ENCODE results near the gene CDKL4. TPM values are rescaled to one million over a fixed set of nuclear protein-coding genes. Genes with fewer than 3 reads are reported as not detected.
A peak's percentile ranks its signal among the peaks of the same experiment; 100 is the strongest.
"Not testable (repeated sequence)": the region's sequence is repeated elsewhere in the genome, so short reads cannot be mapped to it uniquely, and the experiment has no call there.

The CDKL4 gene
- total RNA-seq (2014; rRNA removed; shearing (Covaris generic)) = not detected in 2 replicates
- not detected in 2 replicates for polyA plus RNA-seq (2015; cell fraction: cytosol; rRNA removed)
- not detected in 2 replicates for polyA plus RNA-seq (2015; cell fraction: nucleus; rRNA removed)

GRCh38 chr2:39243469-39244123 lies at the start of gene CDKL4:
CDKL4 (minus strand) TSS chr2:39243970.
- DNase-seq (ENCODE audit: low read depth) = no peak

GRCh38 chr2:39290433-39290832 lies 46.7 kb upstream of the CDKL4 start:
- DNase-seq (ENCODE audit: low read depth) = no peak

- peak; percentile 39 for DNase-seq (ENCODE audit: low read depth)
These were observed 45.8 kb upstream of the CDKL4 start for GRCh38 chr2:39289609-39290008.

- no peak for DNase-seq (ENCODE audit: low read depth)
These were observed 39.8 kb upstream of the CDKL4 start for GRCh38 chr2:39283561-39283960.

GRCh38 chr2:39281391-39281790 lies 37.6 kb upstream of the CDKL4 start:
- no peak for DNase-seq (ENCODE audit: low read depth)

- DNase-seq (ENCODE audit: low read depth) = peak; percentile 41
These were observed 31.2 kb upstream of the CDKL4 start for GRCh38 chr2:39275016-39275415.

- DNase-seq (ENCODE audit: low read depth) = no peak
These were observed 26.2 kb upstream of the CDKL4 start for GRCh38 chr2:39269941-39270340.

DNA sequence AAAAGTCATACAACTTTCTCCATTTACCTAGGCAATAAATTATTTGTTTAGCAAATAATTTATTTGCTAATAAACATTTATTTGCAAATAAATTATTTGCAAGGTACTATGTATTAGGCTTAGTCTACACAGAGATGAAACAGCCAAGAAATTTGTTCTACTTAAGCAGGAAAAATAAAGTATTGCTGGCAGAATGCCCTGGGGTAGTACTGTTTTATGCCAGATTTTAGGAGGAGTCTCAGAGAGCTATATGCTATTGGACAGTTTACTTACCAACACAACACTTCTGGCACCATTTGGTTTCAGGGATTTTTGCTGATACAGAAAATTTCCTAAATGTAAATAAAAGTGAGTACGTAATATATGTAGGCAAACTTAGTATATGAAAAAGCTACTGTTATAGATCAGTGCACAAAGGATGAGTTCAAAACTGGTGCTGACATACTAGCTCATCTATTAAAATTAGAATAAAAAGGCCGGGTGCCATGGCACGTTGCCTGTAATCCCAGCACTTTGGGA lies 23.2 kb upstream of the CDKL4 start:
- no peak for DNase-seq (ENCODE audit: low read depth)

DNA sequence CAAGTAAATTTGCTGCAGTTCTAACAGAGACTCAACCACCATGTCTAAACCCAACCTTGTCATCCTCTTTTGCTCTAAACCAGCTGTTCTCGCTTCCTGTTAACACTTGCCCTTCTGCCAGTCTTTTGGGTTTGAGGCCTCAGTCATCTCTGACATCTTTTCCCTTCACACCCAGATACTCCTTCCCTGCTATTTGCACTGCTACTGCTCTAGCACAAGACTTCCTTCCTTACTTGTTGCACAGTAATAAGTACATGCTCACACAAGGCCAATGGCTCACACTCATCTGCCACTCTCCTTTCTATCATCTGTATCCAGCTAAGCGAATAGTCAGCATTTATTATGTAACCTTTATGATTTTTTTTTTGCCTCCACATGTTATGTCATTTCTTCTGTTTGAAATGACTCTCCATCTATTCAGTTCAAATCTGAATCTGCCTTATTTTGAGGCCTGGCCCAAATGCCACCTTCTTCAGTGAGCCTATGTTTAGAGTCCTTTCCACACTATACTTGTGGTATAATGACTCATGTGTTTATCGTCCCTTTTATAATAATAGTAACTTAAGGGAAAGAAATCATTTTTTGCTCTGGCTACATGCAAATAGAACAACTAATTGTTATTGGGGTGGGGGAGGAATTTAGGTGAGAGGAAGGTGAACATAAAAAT lies 22.5 kb upstream of the CDKL4 start:
- no peak for DNase-seq (ENCODE audit: low read depth)

- DNase-seq (ENCODE audit: low read depth) = no peak
These were observed 21.5 kb upstream of the CDKL4 start for GRCh38 chr2:39265315-39265714.

GRCh38 chr2:39264733-39265132 lies 21.0 kb upstream of the CDKL4 start:
- DNase-seq (ENCODE audit: low read depth) = no peak

GRCh38 chr2:39260087-39260486 lies 16.3 kb upstream of the CDKL4 start:
- no peak for DNase-seq (ENCODE audit: low read depth)

GRCh38 chr2:39256040-39256439 lies 12.3 kb upstream of the CDKL4 start:
- DNase-seq (ENCODE audit: low read depth) = no peak

DNA sequence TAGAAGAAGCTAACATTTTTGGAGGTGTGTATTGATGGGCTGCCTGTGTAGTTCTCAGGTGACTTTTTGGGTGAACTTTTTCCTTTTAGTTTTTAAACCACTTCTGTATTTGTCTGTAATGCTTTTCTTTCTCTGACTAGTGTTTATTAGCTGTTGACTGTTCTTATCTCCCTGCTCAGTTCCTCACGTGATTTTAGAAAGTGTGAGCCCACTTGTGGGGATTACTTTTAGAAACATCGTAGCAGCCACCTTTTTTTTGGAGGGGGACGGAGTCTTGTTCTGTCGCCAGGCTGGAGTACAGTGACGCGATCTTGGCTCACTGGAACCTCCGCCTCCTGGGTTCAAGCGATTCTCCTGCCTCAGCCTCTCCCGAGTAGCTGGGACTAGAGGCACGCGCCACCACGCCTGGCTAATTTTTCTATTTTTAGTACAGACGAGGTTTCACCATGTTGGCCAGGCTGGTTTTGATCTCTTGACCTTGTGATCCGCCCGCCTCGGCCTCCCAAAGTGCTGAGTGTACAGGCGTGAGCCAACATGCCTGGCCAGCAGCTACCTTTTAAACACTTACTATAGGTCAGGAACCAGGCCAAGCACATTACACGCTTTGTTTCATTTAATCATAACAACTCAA lies 9.2 kb upstream of the CDKL4 start:
- DNase-seq (ENCODE audit: low read depth) = no peak

DNA sequence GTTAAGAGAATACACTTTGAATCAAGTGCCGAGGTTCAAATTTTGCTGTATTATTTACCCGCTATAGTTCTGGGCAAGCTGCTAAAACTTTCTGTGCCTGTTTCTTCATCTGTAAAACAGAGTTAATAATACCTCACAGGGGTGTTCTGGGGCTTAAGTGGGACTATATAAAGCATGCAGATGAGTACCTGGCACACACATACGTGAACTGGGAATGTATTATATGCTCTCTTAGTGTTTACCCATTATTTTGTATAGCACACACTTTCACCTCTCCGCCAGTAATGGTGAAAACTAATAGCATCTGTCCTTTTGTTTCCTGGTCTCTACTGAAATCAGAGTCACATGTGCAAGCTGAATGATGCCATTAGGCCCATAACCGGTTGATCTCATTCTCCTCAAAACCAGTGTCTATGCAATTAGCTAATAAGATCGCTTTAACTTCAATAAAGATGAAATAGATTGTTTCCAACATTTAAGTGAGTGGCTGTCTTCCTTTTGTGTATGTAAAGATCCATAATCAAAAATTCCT lies 3.8 kb upstream of the CDKL4 start:
- no peak for DNase-seq (ENCODE audit: low read depth)

- no peak for DNase-seq (ENCODE audit: low read depth)
These were observed 2.7 kb upstream of the CDKL4 start for GRCh38 chr2:39246382-39246980.

DNA sequence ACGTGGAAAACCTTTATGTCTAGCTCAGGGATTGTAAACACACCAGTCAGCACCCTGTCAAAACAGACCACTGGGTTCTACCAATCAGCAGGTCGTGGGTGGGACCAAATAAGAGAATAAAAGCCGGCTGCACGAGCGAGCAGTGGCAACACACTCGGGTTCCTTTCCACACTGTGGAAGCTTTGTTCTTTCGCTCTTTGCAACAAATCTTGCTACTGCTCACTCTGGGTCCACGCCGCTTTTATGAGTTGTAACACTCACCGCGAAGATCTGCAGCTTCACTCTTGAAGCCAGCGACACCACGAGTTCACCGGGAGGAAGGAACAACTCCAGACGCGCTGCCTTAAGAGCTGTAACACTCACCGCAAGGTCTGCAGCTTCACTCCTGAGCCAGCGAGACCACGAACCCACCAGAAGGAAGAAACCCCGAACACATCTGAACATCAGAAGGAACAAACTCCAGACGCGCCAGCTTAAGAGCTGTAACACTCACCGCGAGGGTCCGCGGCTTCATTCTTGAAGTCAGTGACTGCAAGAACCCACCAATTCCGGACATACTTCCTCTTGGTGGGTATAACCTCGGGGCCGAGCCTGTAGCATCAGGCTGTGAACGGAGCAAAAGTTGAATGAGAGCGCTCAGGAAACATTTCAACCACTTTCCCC lies 1.3 kb upstream of the CDKL4 start:
- DNase-seq (ENCODE audit: low read depth) = not testable (repeated sequence)

DNA sequence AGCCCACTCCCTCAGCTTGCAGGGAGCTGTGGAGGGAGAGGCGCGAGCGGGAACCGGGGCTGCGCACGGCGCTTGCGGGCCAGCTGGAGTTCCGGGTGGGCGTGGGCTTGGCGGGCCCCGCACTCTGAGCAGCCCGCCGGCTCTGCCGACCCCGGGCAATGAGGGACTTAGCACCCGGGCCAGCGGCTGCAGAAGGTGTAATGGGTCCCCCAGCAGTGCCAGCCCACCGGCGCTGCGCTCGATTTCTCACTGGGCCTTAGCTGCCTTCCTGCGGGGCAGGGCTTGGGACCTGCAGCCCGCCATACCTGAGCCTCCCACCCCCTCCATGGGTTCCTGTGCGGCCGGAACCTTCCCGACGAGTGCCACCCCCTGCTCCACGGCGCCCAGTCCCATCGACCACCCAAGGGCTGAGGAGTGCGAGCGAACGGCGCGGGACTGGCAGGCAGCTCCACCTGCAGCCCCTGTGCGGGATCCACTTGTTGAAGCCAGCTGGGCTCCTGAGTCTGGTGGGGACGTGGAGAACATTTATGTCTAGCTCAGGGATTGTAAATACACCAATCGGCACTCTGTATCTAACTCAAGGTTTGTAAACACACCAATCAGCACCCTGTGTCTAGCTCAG lies 582 bp upstream of the CDKL4 start:
- DNase-seq (ENCODE audit: low read depth) = not testable (repeated sequence)

- no peak for DNase-seq (ENCODE audit: low read depth)
These were observed 2.2 kb downstream of the CDKL4 start for GRCh38 chr2:39241588-39241987.

- no peak for DNase-seq (ENCODE audit: low read depth)
These were observed 3.0 kb downstream of the CDKL4 start for GRCh38 chr2:39240758-39241157.

DNA sequence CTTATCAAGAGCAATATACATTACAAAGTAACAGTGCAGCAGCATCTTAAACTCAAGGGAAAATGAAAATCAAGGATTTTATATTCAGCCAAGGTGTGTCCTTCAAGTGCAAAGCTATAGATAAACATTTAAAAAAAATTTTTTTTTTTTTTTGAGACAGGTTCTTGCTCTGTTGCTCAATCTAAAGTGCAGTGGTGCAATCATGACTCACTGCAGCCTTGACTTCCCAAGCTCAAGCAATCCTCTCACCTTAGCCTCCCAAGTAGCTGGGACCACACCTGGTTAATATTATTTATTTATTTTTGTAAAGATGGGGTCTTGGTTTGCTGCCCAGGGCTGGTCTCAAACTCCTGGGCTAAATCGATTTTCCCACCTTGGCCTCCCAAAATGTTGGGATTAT lies 9.0 kb downstream of the CDKL4 start:
- DNase-seq (ENCODE audit: low read depth) = peak; percentile 11

Measured in HT1080 (cell line).